HuH-7 (cell line): ENCODE results near the gene GTF2A1L.
"Not testable (repeated sequence)": the region's sequence is repeated elsewhere in the genome, so short reads cannot be mapped to it uniquely, and the experiment has no call there.

Experiments
- DNase-seq: peaks from one replicate; pipeline ENCODE4 v3.0.0; 2011; ENCODE audit warnings: low spot score

GTF2A1L gene

GRCh38 chr2:48607307-48608014 lies 10.2 kb upstream of the GTF2A1L start:
- DNase-seq = no peak

- DNase-seq = no peak
Observed at GRCh38 chr2:48613211-48613610, 4.4 kb upstream of the GTF2A1L start.

GRCh38 chr2:48614581-48614980 lies 3.1 kb upstream of the GTF2A1L start:
- DNase-seq = not testable (repeated sequence)

- no peak for DNase-seq
Observed at GRCh38 chr2:48619526-48619925, 1.9 kb downstream of the GTF2A1L start.

- DNase-seq = no peak
Observed at GRCh38 chr2:48620604-48621003, 2.9 kb downstream of the GTF2A1L start.

- not testable (repeated sequence) for DNase-seq
Observed at GRCh38 chr2:48622691-48623090, 5.0 kb downstream of the GTF2A1L start.

- DNase-seq = no peak
Observed at GRCh38 chr2:48624696-48625095, 7.0 kb downstream of the GTF2A1L start.

DNA sequence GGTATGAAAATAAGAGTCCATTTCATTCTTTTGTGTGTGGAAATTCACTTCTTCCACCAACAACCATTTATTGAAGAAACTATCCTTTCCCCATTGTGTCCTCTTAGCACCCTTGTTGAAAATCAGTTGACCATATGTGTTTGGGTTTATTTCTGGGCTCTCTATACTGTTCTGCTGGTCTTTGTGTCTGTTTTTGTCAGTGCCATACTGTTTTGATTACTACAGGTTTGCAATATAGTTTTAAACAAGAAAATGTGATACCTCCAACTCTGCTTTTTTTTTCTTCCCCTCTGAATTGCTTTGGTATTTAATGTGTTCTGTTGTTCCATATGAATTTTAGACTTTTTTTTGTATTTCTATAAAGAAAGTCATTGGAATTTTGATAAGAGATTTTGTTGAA lies 8.4 kb downstream of the GTF2A1L start:
- DNase-seq = no peak

- no peak for DNase-seq
Observed at GRCh38 chr2:48633143-48633542, 15.5 kb downstream of the GTF2A1L start.

DNA sequence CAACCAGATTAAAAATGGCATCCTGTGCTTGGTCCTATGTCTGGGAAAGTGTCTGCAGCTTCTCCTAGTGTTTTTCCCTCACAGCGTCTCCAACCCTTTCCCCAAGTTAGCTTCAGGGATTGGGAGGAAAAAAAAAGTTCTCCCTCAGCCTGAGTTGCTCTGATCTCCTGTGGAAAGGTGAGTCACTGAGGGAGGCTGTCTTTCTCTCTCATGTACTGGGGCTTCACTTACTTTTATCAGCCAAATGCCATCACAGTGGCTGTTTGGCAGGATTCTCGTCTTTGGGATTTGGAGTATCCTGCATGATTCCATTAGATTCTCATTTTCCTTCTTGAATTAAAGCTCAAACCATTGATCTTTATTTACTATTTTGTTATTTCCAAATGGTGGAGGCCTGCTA lies 18.1 kb downstream of the GTF2A1L start:
- DNase-seq = no peak

- DNase-seq = no peak
Observed at GRCh38 chr2:48638261-48638660, 20.6 kb downstream of the GTF2A1L start.

DNA sequence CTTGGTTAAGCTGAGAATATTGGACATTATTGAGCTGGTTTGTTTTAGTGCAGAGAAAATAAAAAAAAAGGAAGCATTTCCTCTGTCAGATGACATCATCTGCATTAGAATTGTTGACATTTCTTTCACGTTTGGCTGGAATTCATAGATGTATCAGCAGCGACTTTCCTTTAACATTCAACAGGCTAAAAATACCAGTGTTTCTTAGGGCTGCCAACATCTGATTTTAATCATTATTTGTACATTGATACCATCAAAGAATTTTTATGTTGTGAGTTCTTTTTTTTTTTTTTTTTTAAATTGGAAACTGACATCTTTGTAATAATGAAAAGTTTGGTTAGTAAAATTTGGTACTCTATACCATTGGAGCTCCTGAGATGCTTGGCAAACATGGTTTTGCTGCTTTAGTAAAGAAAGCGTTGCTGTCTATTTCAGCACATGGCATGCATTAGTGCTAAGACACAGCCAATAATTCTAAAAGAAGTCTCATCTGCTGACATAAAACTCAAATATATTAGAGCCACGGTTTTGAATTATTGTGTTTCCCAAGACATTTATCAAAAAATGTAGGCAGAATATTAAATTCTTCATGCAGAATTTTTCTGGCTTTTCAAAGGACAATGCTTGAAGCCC lies 33.6 kb downstream of the GTF2A1L start:
- DNase-seq = no peak

- DNase-seq = no peak
Observed at GRCh38 chr2:48668992-48669391, 51.3 kb downstream of the GTF2A1L start.

GRCh38 chr2:48673581-48673980 lies 55.9 kb downstream of the GTF2A1L start:
- DNase-seq = no peak

- no peak for DNase-seq
Observed at GRCh38 chr2:48674933-48675332, 57.3 kb downstream of the GTF2A1L start.

GRCh38 chr2:48677450-48677849 lies 59.8 kb downstream of the GTF2A1L start:
- no peak for DNase-seq

DNA sequence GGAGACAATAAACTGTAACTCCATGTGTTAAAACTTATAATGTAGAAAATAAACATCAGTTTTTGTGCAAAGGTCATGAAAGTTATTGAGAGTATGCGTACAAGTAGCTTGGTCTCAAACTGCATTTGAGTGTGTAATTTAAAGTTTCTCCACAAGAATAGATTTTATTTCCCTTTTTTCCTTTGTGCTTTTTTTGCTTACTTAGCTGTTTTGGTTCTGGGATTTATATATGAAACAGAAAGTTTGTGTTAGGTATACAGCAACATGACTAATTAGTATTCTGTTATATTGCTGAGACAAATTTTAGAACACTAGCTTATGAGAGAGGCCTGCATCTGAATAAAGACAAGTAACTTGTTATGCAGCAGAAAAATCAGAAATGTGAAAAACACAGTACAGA lies 67.5 kb downstream of the GTF2A1L start:
- DNase-seq = no peak

GRCh38 chr2:48691935-48692691 lies 74.5 kb downstream of the GTF2A1L start:
- no peak for DNase-seq

- no peak for DNase-seq
Observed at GRCh38 chr2:48693066-48693465, 75.4 kb downstream of the GTF2A1L start.

GRCh38 chr2:48693645-48694044 lies 76.0 kb downstream of the GTF2A1L start:
- DNase-seq = no peak

- DNase-seq = no peak
Observed at GRCh38 chr2:48694149-48694548, 76.5 kb downstream of the GTF2A1L start.

- DNase-seq = no peak
Observed at GRCh38 chr2:48695991-48696390, 78.3 kb downstream of the GTF2A1L start.

- DNase-seq = no peak
Observed at GRCh38 chr2:48696881-48697280, 79.2 kb downstream of the GTF2A1L start.
